K562 (cell line): ENCODE data around the gene KRT14. TPM values are rescaled to one million over a fixed set of nuclear protein-coding genes. Genes with fewer than 3 reads are reported as not detected.
"Not testable (repeated sequence)": the region's sequence is repeated elsewhere in the genome, so short reads cannot be mapped to it uniquely, and the experiment has no call there.

Source experiments
- ATAC-seq: fragments of 200-7000 bp; cut with Tn5 transposase; 3 replicates; pipeline ENCODE4 v1.9.1; 2020; ENCODE audit warnings: moderate library complexity
- BruUV-seq: library from RNA; stranded (reverse); fragments of 400-500 nt; replicated peaks from 2 replicates; lab custom pipeline; 2021; lab: Mats Ljungman, UMichigan
- CTCF ChIA-PET: fragments of 300-600 bp; formaldehyde crosslinking; extraction: SDS; loops from one replicate; lab custom pipeline; 2021; ENCODE audit warnings: low intra/inter-chr PET ratio; lab: Yijun Ruan, JAX
- POLR2A ChIA-PET: fragments of 300-600, 350-650 bp; sonication (Branson Sonifier 250); formaldehyde crosslinking; extraction: SDS; loops from one replicate; lab custom pipeline; 2021; ENCODE audit warnings: antibody characterized with exemption, inconsistent platforms; lab: Yijun Ruan, JAX
- DNase-seq, 4 experiments: peaks; one replicate each; pipeline versions ENCODE4 v3.0.0 to v3.0.0-alpha.2; 2011 to 2018; ENCODE audit warnings: low spot score in 3 of 4, mixed read lengths in 3 of 4; ENCODE audit errors: extremely low read depth in 1 of 4
- FAIRE-seq: peaks from 2 replicates; lab custom pipeline; 2011; peaks lifted over from hg19 to GRCh38; lab: Jason Lieb, UNC
- H2AFZ ChIP-seq: 2 replicates; pipeline ENCODE4 v1.6.0; 2011; ENCODE audit warnings: low read depth, low read length, control low read depth, inconsistent platforms
- H3K27ac ChIP-seq: fragments of 200-600 bp; 3 replicates; pipeline ENCODE4 v1.8.0; 2011; ENCODE audit warnings: low read depth, mild to moderate bottlenecking, control low read depth, inconsistent platforms, low read length, moderate library complexity, mixed read lengths; ENCODE audit errors: extremely low read depth
- H3K27me3 ChIP-seq, 2 experiments: fragments of 300-600 bp in 1 of 2; 2 replicates in 1 of 2; 3 replicates in 1 of 2; pipeline versions ENCODE4 v1.6.0 to v1.8.0; 2011; ENCODE audit warnings: inconsistent platforms in 2 of 2, low read length in 2 of 2, mild to moderate bottlenecking in 1 of 2, mixed read lengths in 1 of 2, moderate library complexity in 1 of 2; ENCODE audit not compliant: control insufficient read depth in 2 of 2, insufficient read depth in 2 of 2
- H3K36me3 ChIP-seq: fragments of 300-600 bp; 3 replicates; pipeline ENCODE4 v1.8.0; 2011; ENCODE audit warnings: mild to moderate bottlenecking, low read length, inconsistent platforms; ENCODE audit not compliant: control insufficient read depth, insufficient read depth
- H3K4me1 ChIP-seq, 2 experiments: fragments of 200-600 bp in 1 of 2; replicated peaks in 1 of 2; 2 replicates in 1 of 2; 3 replicates in 1 of 2; pipeline versions ENCODE4 v1.5.1 to v1.8.0; 2011; ENCODE audit warnings: inconsistent platforms in 2 of 2, low read length in 2 of 2, mild to moderate bottlenecking in 1 of 2, mixed read lengths in 1 of 2, moderate library complexity in 1 of 2; ENCODE audit not compliant: control insufficient read depth in 2 of 2, insufficient read depth in 2 of 2
- H3K4me2 ChIP-seq: 2 replicates; pipeline ENCODE4 v1.6.1; 2011; ENCODE audit warnings: low read length, control low read depth, inconsistent platforms, mixed read lengths; ENCODE audit not compliant: insufficient read depth
- H3K4me3 ChIP-seq: fragments of 200-600 bp; sonication (generic), shearing (Covaris generic); 2 replicates; pipeline ENCODE4 v1.5.1; 2016; ENCODE audit warnings: control low read depth, inconsistent platforms
- H3K79me2 ChIP-seq: fragments of 200-600 bp; 3 replicates; pipeline ENCODE4 v1.8.0; 2011; ENCODE audit warnings: low read length, inconsistent platforms; ENCODE audit not compliant: control insufficient read depth, insufficient read depth
- H3K9ac ChIP-seq, 2 experiments: 2 replicates each; pipeline versions ENCODE4 v1.6.0 to v1.6.1; 2011; ENCODE audit warnings: low read depth in 2 of 2, low read length in 2 of 2, control low read depth in 1 of 2, inconsistent platforms in 1 of 2, mild to moderate bottlenecking in 1 of 2, mixed read lengths in 1 of 2; ENCODE audit not compliant: insufficient read depth in 1 of 2
- H3K9me1 ChIP-seq: one replicate; pipeline ENCODE4 v1.6.0; 2011; ENCODE audit warnings: inconsistent platforms, mild to moderate bottlenecking, low read length, moderate library complexity; ENCODE audit not compliant: control insufficient read depth, insufficient read depth
- H3K9me3 ChIP-seq: replicated peaks from 2 replicates; pipeline ENCODE4 v1.5.1; 2011; ENCODE audit warnings: low read depth, low read length, inconsistent platforms; ENCODE audit not compliant: control insufficient read depth, insufficient read depth
- H4K20me1 ChIP-seq: replicated peaks from 2 replicates; pipeline ENCODE4 v1.6.1; 2011; ENCODE audit warnings: low read length, inconsistent platforms, mixed read lengths; ENCODE audit not compliant: control insufficient read depth, insufficient read depth
- C11orf30 ChIP-seq: fragments of 450-650 bp; IDR thresholded peaks from 2 replicates; pipeline ENCODE4 v1.6.1; 2016; ENCODE audit warnings: low read depth, mild to moderate bottlenecking
- MAFG ChIP-seq: fragments of 450-650 bp; conservative IDR thresholded peaks from 2 replicates; pipeline ENCODE4 v1.6.1; 2016; ENCODE audit warnings: missing genetic modification characterization, missing compliant biosample characterization
- MAFK ChIP-seq: IDR thresholded peaks from 2 replicates; pipeline ENCODE4 v1.6.1; 2011; ENCODE audit warnings: low read length, improper control_type of control experiment
- PKNOX1 ChIP-seq: fragments of 450-650 bp; IDR thresholded peaks from 2 replicates; pipeline ENCODE4 v1.6.1; 2016
- ZNF263 ChIP-seq: sonication (generic); formaldehyde crosslinking; IDR thresholded peaks from 2 replicates; pipeline ENCODE4 v1.8.0; 2022; ENCODE audit warnings: mild to moderate bottlenecking, missing genetic modification reagents, borderline replicate concordance
- ZNF316 ChIP-seq: fragments of 450-650 bp; IDR thresholded peaks from 2 replicates; pipeline ENCODE4 v1.6.1; 2016
- WGBS: fragments of 100-300 bp; shearing (Covaris generic); methylation state at CpG from one replicate; pipeline ENCODE4 v1.1.6; 2016; ENCODE audit warnings: low coverage, mixed read lengths; ENCODE audit not compliant: insufficient coverage; ENCODE audit errors: missing lambda C conversion rate; 5-methylcytosine and 5-hydroxymethylcytosine counted together
- in situ Hi-C: fragments of 300-500 bp; cut with MboI; formaldehyde crosslinking; loops from 4 replicates; pipeline ENCODE4 v1.15.0; 2018; ENCODE audit warnings: inconsistent platforms, mixed read lengths
- intact Hi-C: fragments of 100-400 bp; cut with micrococcal nuclease; formaldehyde crosslinking; loops from 2 replicates; pipeline ENCODE4 v1.14.2; 2022
- polyA plus RNA-seq, 8 experiments: library from polyadenylated mRNA; depleted of rRNA in 4 of 8; stranded (reverse) in 5 of 8; unstranded in 3 of 8; fragments of >200 nt; fragmentation: Nextera tagmentation in 2 of 8; fragmentation: Illumina TruSeq in 1 of 8; extraction: Ambion mirVana in 2 of 8; extraction: Trizol in 1 of 8; gene quantifications; 2 replicates each; pipeline versions ENCODE4 v1.2.1 to v1.2.3, GENCODE V29; 2011 to 2014; ENCODE audit warnings: inconsistent platforms in 1 of 8, missing spikeins in 1 of 8
- total RNA-seq, 7 experiments: library from RNA; depleted of rRNA in 6 of 7; stranded (reverse); fragments of >200 nt in 6 of 7; fragmentation: Illumina TruSeq in 2 of 7; extraction: Trizol in 2 of 7; gene quantifications; 2 replicates each; pipeline versions ENCODE4 v1.2.1 to v1.2.3, GENCODE V29; 2011 to 2021; ENCODE audit warnings: low replicate concordance in 1 of 7

The KRT14 gene
- total and polyA plus RNA-seq, 9 of the 15 experiments (the other 6 are each of a cell fraction or from before 2014, with no cell fraction given) = 0.22 TPM; not detected in 8

DNA sequence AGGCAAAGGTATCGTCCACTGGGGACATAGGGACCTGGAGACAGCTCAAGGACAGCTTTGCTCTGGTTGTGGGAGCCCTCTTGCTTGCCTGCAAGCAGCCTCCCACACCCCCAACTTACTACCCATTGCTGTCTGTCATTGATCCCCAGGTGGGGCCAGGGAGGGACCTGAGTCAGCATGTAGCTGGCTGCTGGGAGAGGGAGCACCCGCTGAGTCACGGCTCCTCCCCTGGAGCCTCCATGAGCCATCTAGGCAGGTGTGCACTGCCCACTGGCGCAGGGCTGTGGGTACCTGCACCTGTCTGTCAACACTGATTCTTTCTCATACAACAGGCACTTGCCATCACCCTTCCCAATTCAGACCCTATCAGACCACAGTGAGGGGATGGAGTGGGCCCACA lies 10.0 kb downstream of the KRT14 start:
- H2AFZ ChIP-seq, H3K9ac ChIP-seq, in situ Hi-C loops, intact Hi-C loops, BruUV-seq, H3K36me3 ChIP-seq, H3K79me2 ChIP-seq, H3K27ac ChIP-seq, H3K4me2 ChIP-seq, H3K4me3 ChIP-seq, H3K9me3 ChIP-seq, POLR2A ChIA-PET, H3K9me1 ChIP-seq, H4K20me1 ChIP-seq, FAIRE-seq: not testable (repeated sequence)
- TF ChIP-seq MAFG (tag) = peak; percentile 63
- TF ChIP-seq ZNF263 (CRISPR knock-in tag) = peak; percentile 77; the same call in 1 of the 2 replicates
- peak; percentile 92 for TF ChIP-seq ZNF316
- TF ChIP-seq MAFK = peak; percentile 60
- TF ChIP-seq PKNOX1 = peak; percentile 55
- peak; percentile 91 for TF ChIP-seq C11orf30
- 0% methylated on average over 2 of the region's 4 CpGs for WGBS
- peak; percentile 26; the same call in 2 of the 3 replicates for ATAC-seq
- Histone ChIP-seq H3K4me1 (peaks cover 2 to 14% of the 10 kb centered on the region in 2 experiments; a peak in 3 of 5 replicates), H3K27me3 (peaks cover 13 to 20% of the 10 kb centered on the region in 2 experiments)
- CTCF ChIA-PET = interaction anchor here (0.7 kb wide), 1 partner anchor 71 kb away, joined by 3 read pairs; no protein-coding TSS in a partner anchor
- DNase-seq = peak in 2 of 4 experiments; percentile 23 to 25
